HG03432 (cell line): ENCODE results near the gene GAA.

Experiments used
- ATAC-seq: cut with Tn5 transposase; IDR thresholded peaks from one replicate; pipeline ENCODE4 v1.9.1; 2021; ENCODE audit warnings: mild to moderate bottlenecking, moderate library complexity; ENCODE audit not compliant: unreplicated experiment

The GAA gene

DNA sequence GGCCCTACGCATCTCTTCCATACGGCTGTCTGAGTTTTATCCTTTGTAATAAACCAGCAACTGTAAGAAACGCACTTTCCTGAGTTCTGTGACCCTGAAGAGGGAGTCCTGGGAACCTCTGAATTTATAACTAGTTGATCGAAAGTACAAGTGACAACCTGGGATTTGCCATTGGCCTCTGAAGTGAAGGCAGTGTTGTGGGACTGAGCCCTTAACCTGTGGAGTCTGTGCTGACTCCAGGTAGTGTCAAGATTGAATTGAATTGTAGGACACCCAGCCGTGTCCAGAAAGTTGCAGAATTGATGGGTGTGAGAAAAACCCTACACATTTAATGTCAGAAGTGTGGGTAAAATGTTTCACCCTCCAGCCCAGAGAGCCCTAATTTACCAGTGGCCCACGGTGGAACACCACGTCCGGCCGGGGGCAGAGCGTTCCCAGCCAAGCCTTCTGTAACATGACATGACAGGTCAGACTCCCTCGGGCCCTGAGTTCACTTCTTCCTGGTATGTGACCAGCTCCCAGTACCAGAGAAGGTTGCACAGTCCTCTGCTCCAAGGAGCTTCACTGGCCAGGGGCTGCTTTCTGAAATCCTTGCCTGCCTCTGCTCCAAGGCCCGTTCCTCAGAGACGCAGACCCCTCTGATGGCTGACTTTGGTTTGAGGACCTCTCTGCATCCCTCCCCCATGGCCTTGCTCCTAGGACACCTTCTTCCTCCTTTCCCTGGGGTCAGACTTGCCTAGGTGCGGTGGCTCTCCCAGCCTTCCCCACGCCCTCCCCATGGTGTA is 1.5 kb downstream of the GAA start:
- ATAC-seq, result no peak

- ATAC-seq, result no peak
Observed at GRCh38 chr17:80103449-80104085, 2.2 kb downstream of the GAA start.

DNA sequence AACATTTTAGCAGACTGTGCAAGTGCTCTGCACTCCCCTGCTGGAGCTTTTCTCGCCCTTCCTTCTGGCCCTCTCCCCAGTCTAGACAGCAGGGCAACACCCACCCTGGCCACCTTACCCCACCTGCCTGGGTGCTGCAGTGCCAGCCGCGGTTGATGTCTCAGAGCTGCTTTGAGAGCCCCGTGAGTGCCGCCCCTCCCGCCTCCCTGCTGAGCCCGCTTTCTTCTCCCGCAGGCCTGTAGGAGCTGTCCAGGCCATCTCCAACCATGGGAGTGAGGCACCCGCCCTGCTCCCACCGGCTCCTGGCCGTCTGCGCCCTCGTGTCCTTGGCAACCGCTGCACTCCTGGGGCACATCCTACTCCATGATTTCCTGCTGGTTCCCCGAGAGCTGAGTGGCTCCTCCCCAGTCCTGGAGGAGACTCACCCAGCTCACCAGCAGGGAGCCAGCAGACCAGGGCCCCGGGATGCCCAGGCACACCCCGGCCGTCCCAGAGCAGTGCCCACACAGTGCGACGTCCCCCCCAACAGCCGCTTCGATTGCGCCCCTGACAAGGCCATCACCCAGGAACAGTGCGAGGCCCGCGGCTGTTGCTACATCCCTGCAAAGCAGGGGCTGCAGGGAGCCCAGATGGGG is 3.1 kb downstream of the GAA start:
- no peak for ATAC-seq

GRCh38 chr17:80104956-80105375 is 3.6 kb downstream of the GAA start:
- no peak for ATAC-seq

DNA sequence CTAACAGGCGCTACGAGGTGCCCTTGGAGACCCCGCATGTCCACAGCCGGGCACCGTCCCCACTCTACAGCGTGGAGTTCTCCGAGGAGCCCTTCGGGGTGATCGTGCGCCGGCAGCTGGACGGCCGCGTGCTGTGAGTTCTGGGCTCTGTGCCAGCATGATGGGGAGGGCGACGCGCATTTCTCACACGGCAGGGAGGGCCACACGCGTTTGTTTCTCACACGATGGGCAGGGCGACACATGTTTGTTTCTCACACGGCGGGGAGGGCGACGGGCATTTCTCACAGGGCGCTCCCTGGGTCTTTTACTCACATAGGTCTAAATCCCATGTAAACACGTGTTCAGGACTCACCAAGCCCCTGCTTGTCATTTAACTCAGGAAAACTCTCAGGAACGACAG is 4.4 kb downstream of the GAA start:
- ATAC-seq, result no peak

GRCh38 chr17:80106176-80106575 is 4.8 kb downstream of the GAA start:
- ATAC-seq, result no peak

DNA sequence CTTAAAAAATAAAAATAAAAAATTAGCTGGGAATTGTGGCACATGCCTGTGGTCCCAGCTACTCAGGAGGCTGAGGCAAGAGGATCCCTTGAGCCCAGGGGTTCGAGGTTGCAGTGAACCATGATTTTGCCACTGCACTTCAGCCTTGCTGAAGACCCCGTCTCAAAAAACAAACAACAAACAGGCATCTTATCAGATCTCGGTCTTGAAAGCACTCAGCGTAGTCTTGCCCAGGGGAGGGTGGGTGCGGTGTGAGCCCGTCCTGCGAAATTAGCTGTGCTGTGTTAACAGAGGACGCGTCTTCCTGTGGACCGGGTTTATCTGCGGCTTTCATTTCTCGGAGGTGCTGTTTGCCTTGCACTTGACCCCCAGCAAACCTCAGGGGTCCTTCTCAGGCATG is 5.4 kb downstream of the GAA start:
- no peak for ATAC-seq

DNA sequence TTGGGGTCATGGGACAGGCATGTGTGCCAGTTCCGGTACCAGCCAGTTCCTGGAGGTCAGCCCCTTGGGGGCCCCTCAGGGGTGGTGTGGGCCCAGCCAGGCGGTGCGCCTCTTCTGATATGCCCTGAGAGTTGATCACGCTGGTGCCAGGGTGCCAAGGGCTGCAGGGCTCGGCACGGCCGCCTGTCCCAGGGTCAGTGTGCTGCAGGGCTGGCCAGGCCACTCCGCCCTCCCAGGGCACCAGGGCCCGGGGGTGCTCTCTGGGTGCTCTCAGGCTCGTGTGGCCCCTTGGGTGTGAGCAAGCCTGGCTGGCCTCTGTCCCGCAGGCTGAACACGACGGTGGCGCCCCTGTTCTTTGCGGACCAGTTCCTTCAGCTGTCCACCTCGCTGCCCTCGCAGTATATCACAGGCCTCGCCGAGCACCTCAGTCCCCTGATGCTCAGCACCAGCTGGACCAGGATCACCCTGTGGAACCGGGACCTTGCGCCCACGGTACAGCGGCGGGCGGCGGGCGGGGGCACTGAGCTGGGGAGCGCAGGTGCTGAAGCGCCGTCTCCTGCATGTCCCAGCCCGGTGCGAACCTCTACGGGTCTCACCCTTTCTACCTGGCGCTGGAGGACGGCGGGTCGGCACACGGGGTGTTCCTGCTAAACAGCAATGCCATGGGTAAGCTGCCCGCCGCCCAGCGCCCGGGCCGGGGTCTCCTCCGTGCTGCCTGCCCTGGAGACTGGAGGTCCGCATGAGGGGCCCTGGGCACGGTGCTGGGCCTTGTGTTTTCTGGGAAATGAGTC is 6.0 kb downstream of the GAA start:
- no peak for ATAC-seq

DNA sequence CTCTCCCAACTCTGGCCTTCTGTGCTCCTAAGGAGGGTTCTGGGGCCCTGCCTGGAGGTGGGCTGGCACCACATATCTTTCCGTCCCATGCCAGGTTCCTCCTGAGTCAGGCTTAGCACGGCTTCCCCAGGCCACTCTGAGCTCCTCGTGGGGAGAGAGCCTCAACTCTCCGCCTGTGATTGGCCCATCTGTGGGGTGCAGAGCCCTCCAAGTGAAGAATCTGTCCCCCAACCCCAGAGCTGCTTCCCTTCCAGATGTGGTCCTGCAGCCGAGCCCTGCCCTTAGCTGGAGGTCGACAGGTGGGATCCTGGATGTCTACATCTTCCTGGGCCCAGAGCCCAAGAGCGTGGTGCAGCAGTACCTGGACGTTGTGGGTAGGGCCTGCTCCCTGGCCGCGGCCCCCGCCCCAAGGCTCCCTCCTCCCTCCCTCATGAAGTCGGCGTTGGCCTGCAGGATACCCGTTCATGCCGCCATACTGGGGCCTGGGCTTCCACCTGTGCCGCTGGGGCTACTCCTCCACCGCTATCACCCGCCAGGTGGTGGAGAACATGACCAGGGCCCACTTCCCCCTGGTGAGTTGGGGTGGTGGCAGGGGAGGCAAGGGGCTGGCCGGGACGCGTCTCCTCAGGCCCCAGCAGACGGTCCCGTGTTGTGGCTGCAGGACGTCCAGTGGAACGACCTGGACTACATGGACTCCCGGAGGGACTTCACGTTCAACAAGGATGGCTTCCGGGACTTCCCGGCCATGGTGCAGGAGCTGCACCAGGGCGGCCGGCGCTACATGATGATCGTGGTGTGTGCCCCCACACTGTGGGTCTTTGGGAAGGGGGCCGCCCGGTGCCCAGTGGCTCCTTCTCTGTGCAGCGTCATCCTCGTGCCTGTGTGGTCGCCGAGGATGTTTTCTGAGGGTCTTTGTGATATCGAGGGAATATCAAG is 6.9 kb downstream of the GAA start:
- no peak for ATAC-seq

DNA sequence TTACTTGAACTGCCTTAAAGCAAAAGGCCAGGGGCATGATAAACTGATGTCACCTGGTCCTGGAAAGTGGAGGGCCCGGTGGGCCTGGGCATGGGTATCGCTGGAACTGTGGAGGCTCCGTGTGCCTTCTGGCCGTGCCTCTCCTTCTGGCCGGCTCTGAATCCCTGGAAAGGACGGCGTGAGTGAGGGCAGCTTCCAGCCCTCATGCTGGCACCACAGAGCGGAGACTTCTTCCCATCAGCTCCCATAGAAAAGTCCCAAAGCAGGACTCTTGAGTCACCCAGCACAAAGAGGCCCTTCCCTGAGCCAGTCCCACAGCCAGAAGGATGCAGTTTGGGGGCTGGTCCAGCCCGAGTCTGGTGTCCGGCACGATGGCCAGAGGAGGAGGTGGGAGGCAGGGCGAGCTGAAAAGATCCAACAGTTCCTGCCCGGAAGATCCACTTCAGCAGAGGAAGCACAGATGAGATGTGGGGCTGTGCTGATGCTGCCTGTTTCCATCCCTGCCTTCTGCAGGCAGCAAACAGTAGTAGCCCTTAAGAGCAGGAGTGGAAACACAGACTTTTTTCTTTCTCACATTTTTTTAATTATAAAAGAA is 7.8 kb downstream of the GAA start:
- ATAC-seq, result no peak

GRCh38 chr17:80109713-80110446 is 8.5 kb downstream of the GAA start:
- ATAC-seq, result no peak

- ATAC-seq, result no peak
Observed at GRCh38 chr17:80110447-80110812, 9.0 kb downstream of the GAA start.

DNA sequence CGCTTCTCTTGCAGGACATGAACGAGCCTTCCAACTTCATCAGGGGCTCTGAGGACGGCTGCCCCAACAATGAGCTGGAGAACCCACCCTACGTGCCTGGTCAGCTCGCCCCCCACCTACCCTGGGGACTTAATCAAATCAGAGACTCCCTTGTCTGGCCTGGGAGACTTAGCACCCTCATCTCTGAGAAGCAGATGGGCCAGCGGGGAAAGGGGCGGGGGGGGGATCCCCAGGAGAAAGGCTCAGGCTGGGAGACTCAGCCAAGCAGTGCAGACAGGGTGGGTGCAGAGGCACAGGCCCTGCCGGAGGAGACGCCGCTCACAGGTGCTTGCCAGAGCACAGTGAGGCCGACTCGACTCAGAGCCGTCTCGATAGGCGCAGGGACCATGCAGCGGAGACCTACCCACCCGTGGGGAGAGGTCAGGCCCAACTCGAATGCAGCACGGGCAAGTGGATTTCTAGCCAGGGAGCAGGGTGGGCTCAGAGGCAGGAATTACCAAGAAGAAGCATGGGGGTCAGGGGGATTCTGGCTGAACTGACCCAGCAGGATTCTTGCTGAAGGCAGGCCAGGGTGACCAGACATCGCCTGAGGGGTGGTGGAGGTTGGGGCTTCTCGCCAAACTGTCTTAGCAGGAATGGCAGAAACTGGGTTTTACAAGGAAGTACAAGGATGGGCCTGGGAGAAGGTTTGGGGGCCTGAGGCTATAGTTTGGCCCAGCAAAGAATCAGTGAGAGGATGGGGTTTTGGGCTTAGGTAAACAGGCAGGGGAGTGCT is 9.7 kb downstream of the GAA start:
- no peak for ATAC-seq

GRCh38 chr17:80111702-80112470 is 10.5 kb downstream of the GAA start:
- ATAC-seq, result no peak

GRCh38 chr17:80112471-80113032 is 11.2 kb downstream of the GAA start:
- ATAC-seq, result no peak

GRCh38 chr17:80113033-80113484 is 11.7 kb downstream of the GAA start:
- ATAC-seq, result no peak

- ATAC-seq, result no peak
Observed at GRCh38 chr17:80114758-80115157, 13.4 kb downstream of the GAA start.
